Measurements from ENCODE around the gene QRFP.

GRCh38 chr9:130870491-130871381 lies 25.9 kb downstream of the QRFP start:
- TF ChIP-seq, protein P1, sequence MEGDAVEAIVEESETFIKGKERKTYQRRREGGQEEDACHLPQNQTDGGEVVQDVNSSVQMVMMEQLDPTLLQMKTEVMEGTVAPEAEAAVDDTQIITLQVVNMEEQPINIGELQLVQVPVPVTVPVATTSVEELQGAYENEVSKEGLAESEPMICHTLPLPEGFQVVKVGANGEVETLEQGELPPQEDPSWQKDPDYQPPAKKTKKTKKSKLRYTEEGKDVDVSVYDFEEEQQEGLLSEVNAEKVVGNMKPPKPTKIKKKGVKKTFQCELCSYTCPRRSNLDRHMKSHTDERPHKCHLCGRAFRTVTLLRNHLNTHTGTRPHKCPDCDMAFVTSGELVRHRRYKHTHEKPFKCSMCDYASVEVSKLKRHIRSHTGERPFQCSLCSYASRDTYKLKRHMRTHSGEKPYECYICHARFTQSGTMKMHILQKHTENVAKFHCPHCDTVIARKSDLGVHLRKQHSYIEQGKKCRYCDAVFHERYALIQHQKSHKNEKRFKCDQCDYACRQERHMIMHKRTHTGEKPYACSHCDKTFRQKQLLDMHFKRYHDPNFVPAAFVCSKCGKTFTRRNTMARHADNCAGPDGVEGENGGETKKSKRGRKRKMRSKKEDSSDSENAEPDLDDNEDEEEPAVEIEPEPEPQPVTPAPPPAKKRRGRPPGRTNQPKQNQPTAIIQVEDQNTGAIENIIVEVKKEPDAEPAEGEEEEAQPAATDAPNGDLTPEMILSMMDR (IDR thresholded peaks at IDR 0.05; ENCODE audit: low read length) = no peak
- TF ChIP-seq EZH2 (optimal IDR thresholded peaks at IDR 0.05; ENCODE audit: low read depth, low read length) = no peak
